ENCODE measurements around the gene CHERP.
"Not testable (repeated sequence)": the region's sequence is repeated elsewhere in the genome, so short reads cannot be mapped to it uniquely, and the experiment has no call there.

Gene CHERP

GRCh38 chr19:16472992-16473391 lies 69.2 kb downstream of the CHERP start:
- Histone ChIP-seq H3K9me3 (ENCODE audit: severe bottlenecking) (peaks cover 5% of the 10 kb centered on the region), H3K27ac (no peak overlapping the region), H3K4me3 (ENCODE audit: low read depth, low read length) (no peak overlapping the region), H3K27me3 (ENCODE audit: insufficient read depth, low read depth, severe bottlenecking) (no peaks in the 10 kb centered on the region), H3K36me3 (peaks cover 2% of the 10 kb centered on the region)
- no peak for DNase-seq
- TF ChIP-seq CTCF (IDR thresholded peaks at IDR 0.05; ENCODE audit: low read depth, low read length), result no peak

GRCh38 chr19:16472559-16472899 lies 69.7 kb downstream of the CHERP start:
- not testable (repeated sequence) for H3K9me3 ChIP-seq (ENCODE audit: severe bottlenecking); DNase-seq; H3K27me3 ChIP-seq (ENCODE audit: insufficient read depth, low read depth, severe bottlenecking); H3K36me3 ChIP-seq
- peak overlapping the region; percentile 54 for H3K4me3 ChIP-seq (ENCODE audit: low read depth, low read length)
- peak overlapping the region; percentile 66 for H3K27ac ChIP-seq

- DNase-seq, result no peak
- Histone ChIP-seq H3K4me3 (ENCODE audit: low read depth, low read length) (peak overlapping the region; percentile 93), H3K27me3 (ENCODE audit: insufficient read depth, low read depth, severe bottlenecking) (no peaks in the 10 kb centered on the region), H3K36me3 (peaks cover 2% of the 10 kb centered on the region), H3K27ac (peak overlapping the region; percentile 72), H3K9me3 (ENCODE audit: severe bottlenecking) (peaks cover 5% of the 10 kb centered on the region)
- TF ChIP-seq CTCF (IDR thresholded peaks at IDR 0.05; ENCODE audit: low read depth, low read length), result no peak
These were observed 71.1 kb downstream of the CHERP start for GRCh38 chr19:16470911-16471811.

GRCh38 chr19:16470541-16470910 lies 71.7 kb downstream of the CHERP start:
- H3K36me3 ChIP-seq, result peaks cover 2% of the 10 kb centered on the region
- no peak for DNase-seq
- TF ChIP-seq CTCF (IDR thresholded peaks at IDR 0.05; ENCODE audit: low read depth, low read length), result no peak
- no peak overlapping the region for H3K27ac ChIP-seq
- peaks cover 5% of the 10 kb centered on the region for H3K9me3 ChIP-seq (ENCODE audit: severe bottlenecking)
- no peaks in the 10 kb centered on the region for H3K27me3 ChIP-seq (ENCODE audit: insufficient read depth, low read depth, severe bottlenecking)
- peak overlapping the region; percentile 93 for H3K4me3 ChIP-seq (ENCODE audit: low read depth, low read length)

All from WERI-Rb-1 (cell line).